ENCODE data around the gene FRAS1.

DNA sequence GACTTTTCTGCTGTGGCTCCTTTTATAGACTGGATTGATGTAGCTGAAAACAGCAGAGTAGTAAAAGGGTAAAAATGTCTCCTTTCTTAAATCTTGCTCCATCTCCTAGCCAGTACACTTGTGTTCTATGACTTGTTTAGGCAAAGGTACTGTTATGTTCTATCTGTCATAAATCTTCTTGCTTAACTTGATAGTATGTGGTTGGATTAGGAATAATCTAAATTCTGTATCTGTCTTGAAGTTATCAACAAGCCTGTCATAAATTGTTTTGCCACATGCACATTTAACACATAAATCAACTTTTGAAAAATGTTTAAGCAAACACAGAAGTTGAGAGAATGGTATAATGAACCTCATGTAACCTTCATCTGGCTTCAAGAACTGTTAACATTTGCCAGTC is 157.0 kb downstream of the FRAS1 start:
- TF ChIP-seq POLR2AphosphoS5 (IDR thresholded peaks at IDR 0.05; ENCODE audit: low read depth, low read length) (no peak), POLR2A (IDR thresholded peaks at IDR 0.05; ENCODE audit: low read depth, low read length) (no peak), TAF1 (IDR thresholded peaks at IDR 0.05; ENCODE audit: low read depth, low read length) (no peak)

Measured in GM12891 (cell line).